H1 (cell line): ENCODE results near the gene ZACN. TPM values are rescaled to one million over a fixed set of nuclear protein-coding genes. Genes with fewer than 3 reads are reported as not detected.
A peak's percentile ranks its signal among the peaks of the same experiment; 100 is the strongest.

Source experiments
- CTCF ChIA-PET: fragments of 300-600 bp; sonication (Branson Sonifier 250); formaldehyde crosslinking; loops from one replicate; lab custom pipeline; 2021; ENCODE audit not compliant: partially characterized antibody; lab: Charles Lee
- POLR2A ChIA-PET: fragments of 300-600 bp; sonication (Branson Sonifier 250); formaldehyde crosslinking; loops from one replicate; lab custom pipeline; 2021; ENCODE audit warnings: inconsistent platforms; ENCODE audit not compliant: partially characterized antibody; lab: Charles Lee
- DNase-seq, 2 experiments: peaks; one replicate each; pipeline versions ENCODE4 v3.0.0 to v3.0.0-alpha.2; 2010 to 2022; ENCODE audit warnings: low spot score in 2 of 2, low read depth in 1 of 2, mixed read lengths in 1 of 2
- FAIRE-seq: peaks from 2 replicates; lab custom pipeline; 2011; peaks lifted over from hg19 to GRCh38; lab: Jason Lieb, UNC
- H2AFZ ChIP-seq: 2 replicates; pipeline ENCODE4 v1.8.1; 2012; ENCODE audit warnings: low read length, inconsistent platforms
- H2AK5ac ChIP-seq: 2 replicates; pipeline ENCODE4 v1.6.1; 2013; ENCODE audit warnings: low read depth, low read length
- H2BK120ac ChIP-seq: replicated peaks from 2 replicates; pipeline ENCODE3; 2013; ENCODE audit warnings: low read depth, low read length, inconsistent platforms
- H2BK12ac ChIP-seq: 2 replicates; pipeline ENCODE4 v1.6.1; 2013; ENCODE audit warnings: low read depth, low read length
- H2BK15ac ChIP-seq: 2 replicates; pipeline ENCODE4 v1.6.1; 2013; ENCODE audit warnings: low read length
- H2BK20ac ChIP-seq: 2 replicates; pipeline ENCODE4 v1.6.1; 2013; ENCODE audit warnings: low read length
- H2BK5ac ChIP-seq: 2 replicates; pipeline ENCODE4 v1.6.1; 2013; ENCODE audit warnings: low read depth, low read length
- H3K14ac ChIP-seq: 2 replicates; pipeline ENCODE4 v1.6.1; 2013; ENCODE audit warnings: inconsistent platforms; ENCODE audit not compliant: insufficient read length
- H3K18ac ChIP-seq: 2 replicates; pipeline ENCODE4 v1.6.1; 2013; ENCODE audit warnings: low read length; ENCODE audit errors: extremely low read depth
- H3K23ac ChIP-seq: 2 replicates; pipeline ENCODE4 v1.6.1; 2013; ENCODE audit warnings: inconsistent platforms; ENCODE audit not compliant: insufficient read length
- H3K23me2 ChIP-seq: 2 replicates; pipeline ENCODE4 v1.6.1; 2013; ENCODE audit warnings: low read depth, low read length
- H3K27ac ChIP-seq: 2 replicates; pipeline ENCODE4 v1.6.1; 2011; ENCODE audit warnings: low read depth, low read length, inconsistent platforms
- H3K27me3 ChIP-seq, 4 experiments: replicated peaks in 1 of 4; 1 replicate in 1 of 4; 2 replicates in 3 of 4; pipeline versions ENCODE4 v1.6.1 to v1.8.1; 2011 to 2013; ENCODE audit warnings: low read length in 3 of 4, mild to moderate bottlenecking in 3 of 4, inconsistent platforms in 2 of 4, mixed read lengths in 2 of 4, moderate library complexity in 1 of 4; ENCODE audit not compliant: control insufficient read depth in 3 of 4, insufficient read depth in 3 of 4; ENCODE audit errors: extremely low read depth in 1 of 4
- H3K36me3 ChIP-seq, 4 experiments: 2 replicates each; pipeline versions ENCODE4 v1.6.1 to v1.8.1; 2011 to 2013; ENCODE audit warnings: mild to moderate bottlenecking in 4 of 4, low read length in 3 of 4, moderate library complexity in 2 of 4, control low read depth in 1 of 4, inconsistent platforms in 1 of 4; ENCODE audit not compliant: insufficient read depth in 4 of 4, control insufficient read depth in 2 of 4
- H3K4ac ChIP-seq: replicated peaks from 2 replicates; pipeline ENCODE3; 2013; ENCODE audit warnings: low read length, low read depth, mixed read lengths, inconsistent platforms; ENCODE audit not compliant: insufficient read length
- H3K4me1 ChIP-seq, 4 experiments: replicated peaks in 1 of 4; 1 replicate in 1 of 4; 2 replicates in 3 of 4; pipeline versions ENCODE4 v1.6.1 to v1.8.1; 2011 to 2013; ENCODE audit warnings: low read length in 3 of 4, inconsistent platforms in 2 of 4, mixed read lengths in 1 of 4; ENCODE audit not compliant: insufficient read depth in 4 of 4, control insufficient read depth in 3 of 4
- H3K4me2 ChIP-seq, 2 experiments: 2 replicates each; pipeline versions ENCODE4 v1.6.1 to v1.8.1; 2011 to 2013; ENCODE audit warnings: low read depth in 2 of 2, low read length in 2 of 2, control low read depth in 1 of 2, inconsistent platforms in 1 of 2, mild to moderate bottlenecking in 1 of 2; ENCODE audit not compliant: insufficient read depth in 1 of 2
- H3K4me3 ChIP-seq, 4 experiments: fragments of 200-600, 300-600 bp in 1 of 4; sonication (generic), shearing (Covaris generic), sonication (Bioruptor Twin) in 1 of 4; 2 replicates each; pipeline versions ENCODE4 v1.5.1 to v1.8.1; 2011 to 2016; ENCODE audit warnings: low read length in 4 of 4, low read depth in 3 of 4, control low read depth in 2 of 4, inconsistent platforms in 2 of 4, mild to moderate bottlenecking in 2 of 4, mixed read lengths in 1 of 4, moderate library complexity in 1 of 4; ENCODE audit not compliant: insufficient read depth in 2 of 4; ENCODE audit errors: extremely low read depth in 1 of 4
- H3K56ac ChIP-seq: replicated peaks from 2 replicates; pipeline ENCODE3; 2013; ENCODE audit warnings: low read depth, mild to moderate bottlenecking, mixed read lengths, low read length, inconsistent platforms; ENCODE audit not compliant: insufficient read length
- H3K79me1 ChIP-seq: 2 replicates; pipeline ENCODE4 v1.6.1; 2013; ENCODE audit warnings: low read depth, low read length, control low read depth
- H3K79me2 ChIP-seq, 2 experiments: 2 replicates each; pipeline versions ENCODE4 v1.6.1 to v1.8.1; 2012 to 2013; ENCODE audit warnings: low read length in 2 of 2, mild to moderate bottlenecking in 2 of 2, inconsistent platforms in 1 of 2; ENCODE audit not compliant: insufficient read depth in 2 of 2, control insufficient read depth in 1 of 2
- H3K9ac ChIP-seq, 4 experiments: replicated peaks in 1 of 4; 1 replicate in 1 of 4; 2 replicates in 3 of 4; pipeline versions ENCODE4 v1.6.1 to v1.8.1; 2011 to 2013; ENCODE audit warnings: low read depth in 3 of 4, low read length in 3 of 4, control low read depth in 2 of 4, mild to moderate bottlenecking in 2 of 4, moderate library complexity in 2 of 4, inconsistent platforms in 1 of 4; ENCODE audit errors: extremely low read depth in 1 of 4
- H3K9me3 ChIP-seq, 2 experiments: 2 replicates each; pipeline versions ENCODE4 v1.6.1 to v1.8.1; 2012 to 2013; ENCODE audit warnings: mild to moderate bottlenecking in 2 of 2, moderate library complexity in 2 of 2, control low read depth in 1 of 2, inconsistent platforms in 1 of 2, low read depth in 1 of 2, low read length in 1 of 2, mixed read lengths in 1 of 2; ENCODE audit not compliant: insufficient read depth in 2 of 2
- H4K20me1 ChIP-seq, 2 experiments: replicated peaks in 1 of 2; 2 replicates each; pipeline versions ENCODE3 to v1.8.1; 2011 to 2013; ENCODE audit warnings: inconsistent platforms in 2 of 2, low read length in 2 of 2, mild to moderate bottlenecking in 1 of 2; ENCODE audit not compliant: insufficient read depth in 2 of 2, control insufficient read depth in 1 of 2
- H4K5ac ChIP-seq: 2 replicates; pipeline ENCODE4 v1.6.1; 2013; ENCODE audit warnings: low read length, low read depth, mixed read lengths, inconsistent platforms; ENCODE audit not compliant: insufficient read length
- H4K8ac ChIP-seq: 2 replicates; pipeline ENCODE4 v1.8.0; 2013; ENCODE audit warnings: mild to moderate bottlenecking, moderate library complexity, low read length, inconsistent platforms; ENCODE audit not compliant: insufficient read depth; ENCODE audit errors: extremely low read depth
- H4K91ac ChIP-seq: replicated peaks from 2 replicates; pipeline ENCODE3; 2013; ENCODE audit warnings: low read length, mixed read lengths, inconsistent platforms; ENCODE audit not compliant: insufficient read length
- MAFK ChIP-seq: IDR thresholded peaks from 2 replicates; pipeline ENCODE4 v1.6.1; 2012; ENCODE audit warnings: low read depth, mild to moderate bottlenecking, improper control_type of control experiment, low read length
- POLR2AphosphoS5 ChIP-seq: IDR thresholded peaks from 2 replicates; pipeline ENCODE4 v1.6.1; 2011; ENCODE audit warnings: low read depth, low read length
- RBBP5 ChIP-seq: IDR thresholded peaks from 2 replicates; pipeline ENCODE4 v1.7.1; 2012; ENCODE audit warnings: low read depth, mild to moderate bottlenecking, inconsistent platforms, low read length, moderate library complexity, borderline replicate concordance
- SP1 ChIP-seq: IDR thresholded peaks from 2 replicates; pipeline ENCODE4 v1.6.1; 2011; ENCODE audit warnings: low read depth, low read length
- WGBS, 2 experiments: shearing (Covaris generic) in 1 of 2; methylation state at CpG; one replicate each; pipeline versions ENCODE4 v1.1.6 to v1.1.7; 2013 to 2015; ENCODE audit warnings: low lambda C conversion rate in 2 of 2, mixed read lengths in 2 of 2, inconsistent platforms in 1 of 2, low coverage in 1 of 2, missing lambda C conversion rate in 1 of 2; ENCODE audit not compliant: insufficient replicate concordance in 2 of 2, insufficient coverage in 1 of 2, insufficient read length in 1 of 2; ENCODE audit errors: extremely low coverage in 1 of 2, missing lambda C conversion rate in 1 of 2; 5-methylcytosine and 5-hydroxymethylcytosine counted together
- long read RNA-seq, 2 experiments: library from RNA in 1 of 2; library from capped mRNA in 1 of 2; stranded (forward); transcript quantifications; one replicate each; pipeline ENCODE4 v2.0.0, GENCODE V29; 2021; ENCODE audit warnings: inconsistent platforms in 1 of 2
- polyA minus RNA-seq, 3 experiments: library from RNA; depleted of rRNA, polyadenylated mRNA; stranded (reverse); fragments of >200 nt; gene quantifications; 1 replicate in 2 of 3; 2 replicates in 1 of 3; pipeline ENCODE4 v1.2.3, GENCODE V29; 2011
- polyA plus RNA-seq, 7 experiments: library from polyadenylated mRNA; depleted of rRNA in 3 of 7; stranded (reverse) in 5 of 7; unstranded in 2 of 7; fragments of >200 nt in 5 of 7; fragments of 200-250 nt in 2 of 7; gene quantifications; 1 replicate in 5 of 7; 2 replicates in 1 of 7; 4 replicates in 1 of 7; pipeline versions ENCODE4 v1.2.1 to v1.2.3, GENCODE V29; 2011 to 2013; ENCODE audit warnings: missing spikeins in 2 of 7, mixed read lengths in 2 of 7
- total RNA-seq: library from RNA; stranded (reverse); fragmentation: NEBNext Ultra II Directional; extraction: Animal tissue kit (Norgen Biotek cat#: 25700); gene quantifications from 2 replicates; pipeline ENCODE4 v1.2.1, GENCODE V29; 2021

Gene ZACN
- total RNA-seq (0.26 TPM in 1 of 2 replicates, not detected in the other), polyA plus RNA-seq (2011; rRNA removed) (not detected in 2 replicates), polyA minus RNA-seq (2011; rRNA and poly(A)+ RNA removed) (not detected in 2 replicates)
- 0.03 TPM for polyA plus RNA-seq (2011; cell fraction: cytosol; rRNA removed)
- polyA plus RNA-seq (2011; cell fraction: nucleus; rRNA removed): 0.33 TPM
- 9.6 to 20.9 TPM (median 19.9 TPM) in 4 replicates for polyA plus RNA-seq (2012, experiment 1 of 2)
- polyA plus RNA-seq (2012, experiment 2 of 2): 16.5 TPM
- not detected for polyA plus RNA-seq (2013, experiment 1 of 2)
- not detected for polyA plus RNA-seq (2013, experiment 2 of 2)
- not detected for polyA minus RNA-seq (2011; cell fraction: cytosol; rRNA and poly(A)+ RNA removed)
- polyA minus RNA-seq (2011; cell fraction: nucleus; rRNA and poly(A)+ RNA removed): 0.60 TPM
- long read RNA-seq, experiment 1: 0 reads
- long read RNA-seq, experiment 2, partial matches to known transcripts: 0 of 1 reads
- long read RNA-seq, experiment 2, other reads (novel, unspliced or antisense): 1 of 1 reads

GRCh38 chr17:76078860-76079534 lies at the start of gene ZACN:
TSS of gene ZACN (plus strand) at chr17:76079182. CDS start at chr17:76079265, 83 bp downstream.
- peaks cover 0 to 9% (median 8%) of the 10 kb centered on the region in 4 experiments; a peak in 5 of 8 replicates for H3K36me3 ChIP-seq
- peaks cover 20% of the 10 kb centered on the region; the same call in 1 of the 2 replicates for H3K23me2 ChIP-seq
- H4K20me1 ChIP-seq: peaks cover 2 to 15% of the 10 kb centered on the region in 2 experiments
- H3K27ac ChIP-seq: no peak within 1 kb of the TSS
- peak within 1 kb of the TSS; percentile 7; the same call in 1 of the 2 replicates for H2AK5ac ChIP-seq
- 0 out of 7 replicates have a peak within 1 kb of the TSS, but pooled peaks of 1 of the 4 experiments have one; percentile 2 for H3K9ac ChIP-seq
- FAIRE-seq: no peak
- H2BK120ac ChIP-seq: no peak within 1 kb of the TSS
- DNase-seq: no peak
- peaks cover 0 to 45% (median 39%) of the 10 kb centered on the region in 4 experiments; a peak in 6 of 7 replicates for H3K4me1 ChIP-seq
- H2BK12ac ChIP-seq: peak within 1 kb of the TSS; percentile 55; the same call in 1 of the 2 replicates
- H4K91ac ChIP-seq: no peak within 1 kb of the TSS
- peak within 1 kb of the TSS; percentile 76 to 80 for H3K4me2 ChIP-seq
- H4K8ac ChIP-seq: peak within 1 kb of the TSS; percentile 23
- POLR2A ChIA-PET: interaction anchor here (0.9 to 4.0 kb wide), 15 partner anchors 8 to 200 kb away, joined by 3 to 28 read pairs (median 7); partner anchors contain the start of genes EXOC7, MRPL38 and TRIM47
- no peak within 1 kb of the TSS for H3K56ac ChIP-seq
- no peak within 1 kb of the TSS for H4K5ac ChIP-seq
- no peak within 1 kb of the TSS for H2AFZ ChIP-seq
- peak within 1 kb of the TSS; percentile 50 for H3K4ac ChIP-seq
- H3K27me3 ChIP-seq: peaks cover 48 to 61% (median 58%) of the 10 kb centered on the region in 4 experiments
- no peak within 1 kb of the TSS for H3K23ac ChIP-seq
- 89% methylated on average over 17 of the region's 17 CpGs; no CpG with 5 or more reads in 1 of the 2 experiments for WGBS, 2 experiments
- CTCF ChIA-PET: interaction anchor here (1.1 to 7.6 kb wide), 8 partner anchors 14 to 210 kb away, joined by 3 to 36 read pairs (median 4); no protein-coding TSS in a partner anchor
- H2BK20ac ChIP-seq: no peak within 1 kb of the TSS
- TF ChIP-seq POLR2AphosphoS5 (peak; percentile 48; the same call in 1 of the 2 replicates), SP1 (no peak), MAFK (no peak), RBBP5 (no peak)
- peak within 1 kb of the TSS; percentile 55 for H3K18ac ChIP-seq
- H3K4me3 ChIP-seq: peak within 1 kb of the TSS in 3 of 4 experiments; percentile 15 to 51 (median 34); a peak in 4 of 8 replicates
- H3K9me3 ChIP-seq: no peaks in the 10 kb centered on the region
- no peaks in the 10 kb centered on the region for H3K79me1 ChIP-seq
- peak within 1 kb of the TSS; percentile 65; the same call in 1 of the 2 replicates for H2BK15ac ChIP-seq
- H2BK5ac ChIP-seq: 0 out of 2 replicates have a peak within 1 kb of the TSS, but pooled peaks have one; percentile 10
- H3K79me2 ChIP-seq: no peaks in the 10 kb centered on the region
- no peak within 1 kb of the TSS for H3K14ac ChIP-seq
